Right ventricle myocardium superior (tissue), 1 donor: ENCODE results near the gene CUEDC2. TPM values are rescaled to one million over a fixed set of nuclear protein-coding genes. Genes with fewer than 3 reads are reported as not detected.

Experiments
- ATAC-seq: fragments of 200-7000 bp; cut with Tn5 transposase; one replicate; pipeline ENCODE4 v1.9.1; 2020; ENCODE audit warnings: mild to moderate bottlenecking; ENCODE audit not compliant: poor library complexity
- DNase-seq: peaks from one replicate; pipeline ENCODE4 v3.0.0-alpha.2; 2020
- intact Hi-C: fragments of 100-400 bp; cut with DNase I; formaldehyde crosslinking; loops from one replicate; pipeline ENCODE4 v1.11.2; 2022
- long read RNA-seq: library from polyadenylated mRNA; unstranded; transcript quantifications from one replicate; pipeline ENCODE4 v2.0.0, GENCODE V29; 2021
- total RNA-seq: library from RNA; stranded (reverse); fragmentation: NEBNext Ultra II Directional; extraction: Animal tissue kit (Norgen Biotek cat#: 25700); gene quantifications from one replicate; pipeline ENCODE4 v1.2.1, GENCODE V29; 2021
- donor health status: DM: no; HTN: yes; CAD: no; lungs with severe emphysema.

Gene CUEDC2
- 73.8 TPM for total RNA-seq
- long read RNA-seq, transcript CUEDC2-201 (9 exons, 1,191 nt) = major isoform, 113 of 130 reads
- long read RNA-seq, partial matches to known transcripts = 5 of 130 reads
- long read RNA-seq, other reads (novel, unspliced or antisense) = 12 of 130 reads

- DNase-seq = peak; percentile 98
- intact Hi-C loops = no loop called here
- ATAC-seq = peak; percentile 98
These were observed at the start of gene CUEDC2 for GRCh38 chr10:102432162-102432950. CUEDC2 (minus strand) TSS chr10:102432574; CDS start chr10:102425188, 7,386 bp downstream.

- DNase-seq (no peak), ATAC-seq (no peak)
- intact Hi-C loops = no loop called here
These were observed 48.0 kb upstream of the CUEDC2 start for GRCh38 chr10:102480396-102480795.

GRCh38 chr10:102479651-102480050, 47.3 kb upstream of the CUEDC2 start:
- DNase-seq (no peak), ATAC-seq (no peak)
- intact Hi-C loops = loop anchor here (10.0 kb wide), 1 partner anchor 85 kb away; the partner anchor contains the start of gene NFKB2

GRCh38 chr10:102476466-102477141, 44.2 kb upstream of the CUEDC2 start:
- DNase-seq = no peak

GRCh38 chr10:102475451-102476040, 43.2 kb upstream of the CUEDC2 start:
- no peak for ATAC-seq
- DNase-seq = no peak
- intact Hi-C loops = loop anchor here (10.0 kb wide), 1 partner anchor 81 kb away; the partner anchor contains the start of gene NFKB2

More at GRCh38 chr10:102476466-102477141, 44.2 kb upstream of the CUEDC2 start:
- intact Hi-C loops = loop anchor here (10.0 kb wide), 1 partner anchor 82 kb away; the partner anchor contains the start of gene NFKB2
- ATAC-seq = no peak

GRCh38 chr10:102473445-102474331, 41.3 kb upstream of the CUEDC2 start:
- ATAC-seq (no peak), DNase-seq (no peak)
- intact Hi-C loops = loop anchor here (10.0 kb wide), 1 partner anchor 79 kb away; the partner anchor contains the start of gene NFKB2

- intact Hi-C loops = loop anchor here (10.0 kb wide), 1 partner anchor 76 kb away; the partner anchor contains the start of gene NFKB2
- ATAC-seq (no peak), DNase-seq (no peak)
These were observed 38.5 kb upstream of the CUEDC2 start for GRCh38 chr10:102470579-102471546.

GRCh38 chr10:102468683-102469082, 36.3 kb upstream of the CUEDC2 start:
- intact Hi-C loops = no loop called here
- no peak for DNase-seq
- ATAC-seq = peak; percentile 51

GRCh38 chr10:102467971-102468438, 35.6 kb upstream of the CUEDC2 start:
- DNase-seq = no peak
- intact Hi-C loops = no loop called here
- ATAC-seq = peak; percentile 19

GRCh38 chr10:102467318-102467717, 34.9 kb upstream of the CUEDC2 start:
- DNase-seq (no peak), ATAC-seq (no peak)
- intact Hi-C loops = no loop called here

- intact Hi-C loops = no loop called here
- ATAC-seq (no peak), DNase-seq (no peak)
These were observed 33.1 kb upstream of the CUEDC2 start for GRCh38 chr10:102465466-102465865.

- DNase-seq = no peak
- no peak for ATAC-seq
- intact Hi-C loops = no loop called here
These were observed 31.6 kb upstream of the CUEDC2 start for GRCh38 chr10:102463983-102464382.

- no peak for DNase-seq
- intact Hi-C loops = no loop called here
- ATAC-seq = no peak
These were observed 30.2 kb upstream of the CUEDC2 start for GRCh38 chr10:102462512-102463054.

- ATAC-seq (peak; percentile 99), DNase-seq (peak; percentile 96)
- intact Hi-C loops = no loop called here
These were observed 29.0 kb upstream of the CUEDC2 start for GRCh38 chr10:102461187-102462054.

- ATAC-seq (peak; percentile 19), DNase-seq (no peak)
- intact Hi-C loops = no loop called here
These were observed 28.4 kb upstream of the CUEDC2 start for GRCh38 chr10:102460836-102461186.

GRCh38 chr10:102458656-102459055, 26.3 kb upstream of the CUEDC2 start:
- ATAC-seq (no peak), DNase-seq (no peak)
- intact Hi-C loops = no loop called here
